Measurements from ENCODE around the gene C10orf67.
"Not testable (repeated sequence)": the region's sequence is repeated elsewhere in the genome, so short reads cannot be mapped to it uniquely, and the experiment has no call there.

The C10orf67 gene

DNA sequence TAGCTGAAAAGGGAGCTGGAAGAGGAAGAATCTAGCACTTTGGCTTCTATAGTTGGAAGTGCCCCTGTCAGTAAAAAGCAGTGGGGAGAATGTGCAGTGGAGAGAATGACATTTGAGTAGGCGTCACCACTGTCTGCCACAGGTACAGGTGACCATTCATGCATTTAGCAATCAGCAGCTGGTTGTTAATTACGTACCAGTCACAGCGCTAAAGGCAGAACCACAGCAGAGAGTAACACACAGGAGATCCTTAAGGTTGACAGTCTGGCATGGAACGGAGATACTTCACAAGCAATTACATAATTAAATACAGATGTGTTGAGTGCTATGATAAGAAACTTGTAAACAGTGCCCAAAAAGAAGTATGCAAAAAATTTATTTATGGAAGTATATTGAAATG lies 24.8 kb downstream of the C10orf67 start:
- DNase-seq = no peak

DNA sequence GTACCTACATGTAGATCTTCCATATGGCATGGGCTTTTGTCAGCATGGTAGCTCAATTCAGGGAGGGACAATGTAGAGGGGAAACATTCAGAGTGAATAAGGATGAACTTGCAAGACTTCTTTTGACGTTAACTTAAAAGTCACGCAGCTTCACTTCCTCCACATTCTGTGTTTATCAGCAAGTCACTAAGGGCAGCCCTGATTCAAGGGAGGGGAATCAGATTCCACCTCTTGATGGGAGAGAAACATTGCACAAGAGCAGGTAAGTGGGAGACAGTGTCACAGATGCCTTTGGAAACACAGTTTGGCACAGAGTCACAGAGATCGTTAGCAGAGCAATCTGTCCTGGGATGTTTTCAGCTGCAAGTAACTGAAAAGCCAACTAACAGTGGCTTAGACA lies 26.2 kb downstream of the C10orf67 start:
- no peak for DNase-seq

DNA sequence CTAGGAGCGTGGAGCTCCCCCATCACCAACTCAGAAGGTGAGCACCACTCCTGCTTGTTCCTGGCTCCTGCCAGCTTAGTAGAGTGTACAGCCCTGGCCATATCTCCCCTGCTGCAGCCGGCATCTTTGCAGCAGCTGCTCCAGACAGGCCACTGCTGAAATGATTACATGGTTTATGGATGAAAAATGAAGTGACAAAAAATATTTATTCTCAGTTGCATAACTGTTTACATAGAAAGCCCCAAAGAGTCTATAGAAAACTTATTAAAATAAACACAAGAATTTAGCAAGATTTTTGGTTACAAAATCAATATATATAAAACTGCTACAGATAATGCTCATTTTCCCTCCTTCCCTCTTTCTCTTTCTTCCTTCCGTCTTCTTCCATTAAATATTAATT lies 27.2 kb downstream of the C10orf67 start:
- DNase-seq = no peak

DNA sequence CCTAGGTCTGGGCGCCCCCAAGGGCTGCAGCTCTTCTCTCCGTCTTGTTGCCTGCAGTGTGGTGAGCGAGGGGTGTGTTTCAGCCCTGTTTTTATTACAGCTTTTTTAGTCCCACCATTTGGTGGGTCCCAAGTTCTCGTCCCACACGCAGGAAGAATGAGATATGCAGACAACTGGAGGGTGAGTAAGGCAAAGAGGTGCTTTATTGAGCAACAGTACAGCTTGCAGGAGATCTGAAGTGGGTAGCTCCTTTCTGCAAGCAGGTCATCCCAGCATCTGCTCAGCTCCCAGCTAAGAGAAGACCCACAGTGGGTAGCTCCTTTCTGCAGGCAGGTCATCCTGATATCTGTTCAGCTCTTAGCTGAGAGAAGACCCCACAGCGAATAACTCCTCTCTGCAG lies 28.2 kb downstream of the C10orf67 start:
- no peak for DNase-seq

DNA sequence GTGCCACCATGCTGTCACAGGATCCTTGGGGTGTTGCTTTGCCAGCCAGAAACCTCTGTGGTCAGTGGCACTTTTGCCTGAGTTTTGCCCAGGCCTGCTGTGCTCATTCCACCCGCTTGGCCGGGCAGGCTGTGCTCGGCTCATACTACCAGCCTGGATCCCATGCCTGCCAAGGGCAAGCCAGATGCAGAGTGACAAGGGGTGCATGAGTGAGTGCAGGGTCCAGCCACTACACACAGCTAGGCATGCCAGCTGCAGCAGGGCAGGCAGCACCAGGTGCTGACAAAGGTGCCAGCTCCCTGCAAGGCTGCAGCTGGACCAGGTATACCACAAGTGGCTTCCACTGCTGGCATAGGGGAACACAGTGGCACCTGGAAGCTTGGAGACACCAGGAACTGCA lies 28.6 kb downstream of the C10orf67 start:
- DNase-seq = no peak

DNA sequence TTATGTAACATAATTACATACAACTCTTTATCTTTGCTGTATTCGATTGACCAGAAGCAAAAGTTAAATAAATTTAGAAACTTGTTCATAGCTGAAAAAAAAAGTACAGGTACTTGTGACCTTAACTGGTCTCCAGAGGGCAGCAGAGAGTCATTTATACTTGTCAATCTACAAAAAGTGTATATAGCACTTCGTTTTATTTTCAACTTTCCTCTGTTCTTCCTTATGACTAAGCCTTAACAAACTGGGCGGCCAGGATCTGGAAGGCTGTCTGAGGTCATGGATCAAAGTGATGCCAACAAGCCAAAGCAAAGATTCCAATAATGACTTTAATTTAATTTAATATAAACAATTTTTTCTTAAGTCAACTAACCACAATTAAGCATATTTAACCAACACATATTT lies 29.8 kb downstream of the C10orf67 start:
- no peak for DNase-seq

DNA sequence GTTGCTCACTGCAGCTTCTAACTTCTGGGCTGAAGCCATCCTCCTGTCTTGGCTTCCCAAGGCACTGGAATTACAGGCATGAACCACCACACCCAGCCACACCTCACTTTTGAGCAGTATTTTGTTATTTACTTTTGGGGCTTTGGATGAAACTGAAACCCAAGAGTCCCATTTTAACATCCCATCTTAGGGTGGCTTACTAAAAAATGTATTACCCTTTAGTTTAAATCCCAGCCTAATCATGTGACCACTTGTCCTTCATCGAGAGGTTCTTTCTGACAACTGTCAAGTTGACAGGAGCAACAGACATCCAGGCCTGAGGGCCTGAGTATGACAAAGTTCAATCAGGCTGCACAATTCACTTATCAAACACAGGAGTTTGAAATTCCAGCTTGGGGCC lies 33.6 kb downstream of the C10orf67 start:
- DNase-seq = no peak

DNA sequence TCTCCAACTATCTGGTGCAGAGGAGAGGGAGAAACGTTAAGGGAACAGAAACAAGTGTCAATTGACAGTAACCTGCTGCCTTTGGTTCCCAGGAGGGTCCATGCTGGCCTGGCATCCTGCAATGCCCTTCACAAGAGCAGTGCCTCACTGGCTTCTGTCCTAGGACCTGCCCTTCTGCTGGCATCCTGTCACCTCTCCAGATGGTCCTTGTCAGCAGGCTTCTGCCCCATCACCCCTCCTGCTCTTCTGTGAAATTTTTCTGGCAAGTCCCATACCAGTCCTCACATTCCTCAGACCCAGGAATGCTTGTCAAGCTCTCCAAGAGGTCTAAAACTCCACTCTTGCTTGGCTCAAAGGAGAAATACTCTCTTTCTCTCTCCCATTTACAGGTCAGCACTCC lies 34.2 kb downstream of the C10orf67 start:
- no peak for DNase-seq

DNA sequence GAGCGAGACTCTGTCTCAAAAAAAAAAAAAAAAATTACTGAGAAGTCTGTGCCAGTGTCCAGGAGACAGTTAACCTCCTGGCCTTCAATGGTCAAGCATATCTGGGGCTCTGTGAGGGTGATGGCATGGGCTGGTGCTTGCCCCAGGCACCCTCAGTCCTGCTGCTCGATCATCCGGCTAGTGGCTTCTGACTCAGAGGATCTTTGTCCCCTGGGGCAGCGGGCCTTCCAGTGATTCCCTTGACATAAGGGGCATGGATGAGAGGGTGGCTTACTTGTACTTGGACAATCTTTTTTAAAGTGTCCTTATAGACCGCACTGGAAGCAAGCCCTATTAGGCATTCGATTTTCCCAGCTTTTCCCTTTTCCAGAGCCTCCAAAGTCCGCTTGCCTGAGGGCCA lies 44.6 kb downstream of the C10orf67 start:
- not testable (repeated sequence) for DNase-seq

DNA sequence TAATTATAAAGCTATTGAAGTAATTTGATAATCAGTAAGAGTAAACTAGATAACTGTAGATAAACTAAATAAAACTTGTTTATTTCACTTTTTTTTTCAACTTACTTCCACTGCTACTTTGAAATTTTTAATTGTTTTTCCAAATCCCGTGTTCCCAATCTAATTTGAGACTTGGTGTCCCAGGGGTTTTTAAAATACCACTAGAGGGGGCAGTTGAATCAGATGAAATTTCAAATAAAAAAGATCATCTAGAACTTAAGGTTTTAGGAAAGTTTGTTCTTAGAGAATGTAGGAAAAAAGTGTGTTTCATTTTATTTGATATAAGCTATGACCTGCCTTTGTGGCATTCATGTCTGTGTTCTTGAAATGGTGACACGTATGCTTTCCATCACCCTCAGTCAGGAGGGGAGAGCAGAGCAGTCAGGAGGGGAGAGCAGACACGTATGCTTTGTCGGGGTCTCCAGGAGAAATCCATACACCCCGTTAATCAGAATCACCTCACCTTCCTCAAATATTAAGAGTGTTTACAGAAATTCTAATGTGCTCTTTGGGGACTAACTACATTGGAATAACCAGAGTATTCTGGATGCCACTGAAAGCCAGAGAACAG lies 49.9 kb downstream of the C10orf67 start:
- no peak for DNase-seq

DNA sequence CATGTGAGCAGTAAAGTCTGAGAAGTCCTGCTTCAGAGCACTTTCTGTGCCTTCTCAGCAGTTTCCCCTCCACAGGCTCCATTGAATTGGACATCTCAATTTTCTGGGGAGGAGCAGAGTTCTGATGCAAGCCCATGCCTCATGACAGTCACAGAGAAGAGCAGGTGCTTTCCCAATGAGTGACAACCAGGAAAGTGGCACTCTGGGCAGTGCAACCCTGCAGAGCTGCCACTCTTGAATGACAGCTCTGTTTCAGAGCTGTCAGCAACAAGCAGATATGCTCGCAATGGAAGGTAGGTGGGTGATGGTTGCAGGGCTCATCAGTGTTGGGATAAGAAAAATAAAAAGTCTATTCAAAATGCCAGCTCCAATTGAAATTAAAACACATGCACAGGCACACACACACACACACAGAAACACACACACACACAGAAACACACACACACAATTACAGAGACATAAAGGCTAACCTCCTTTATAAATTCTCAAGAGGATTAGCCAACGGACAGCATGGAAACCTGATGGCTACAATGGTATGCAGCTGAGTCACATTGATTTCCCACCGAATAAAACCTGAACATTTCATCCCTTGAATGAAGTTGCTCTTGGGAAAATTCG lies 50.5 kb downstream of the C10orf67 start:
- DNase-seq = no peak

DNA sequence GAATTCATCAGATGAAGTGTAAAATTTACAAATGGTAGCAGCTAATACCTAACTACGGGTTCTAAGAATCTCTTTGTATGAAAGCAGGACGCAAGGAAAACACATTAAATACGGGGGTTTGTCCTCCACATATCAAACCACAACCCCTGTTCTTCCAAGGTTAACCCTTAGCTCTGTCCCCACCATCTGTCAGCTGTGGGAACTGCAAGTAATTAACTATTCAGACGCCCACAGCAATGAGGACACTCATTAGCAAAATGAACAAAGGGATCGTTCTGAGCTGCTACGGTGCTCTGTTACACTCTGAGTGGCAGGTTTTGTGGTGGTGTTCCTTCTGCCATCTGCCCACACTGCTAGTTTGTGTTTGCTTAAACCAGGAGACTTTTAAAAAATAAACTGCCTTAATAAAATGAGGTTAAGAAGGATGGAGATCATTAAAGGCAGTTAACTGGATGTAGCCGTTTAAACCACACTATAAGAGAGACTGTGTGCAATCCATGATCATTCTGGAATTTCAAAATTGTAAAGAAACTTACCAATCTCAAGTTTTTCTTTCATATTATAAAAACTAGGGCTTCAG lies 51.4 kb downstream of the C10orf67 start:
- peak; percentile 30 for DNase-seq

DNA sequence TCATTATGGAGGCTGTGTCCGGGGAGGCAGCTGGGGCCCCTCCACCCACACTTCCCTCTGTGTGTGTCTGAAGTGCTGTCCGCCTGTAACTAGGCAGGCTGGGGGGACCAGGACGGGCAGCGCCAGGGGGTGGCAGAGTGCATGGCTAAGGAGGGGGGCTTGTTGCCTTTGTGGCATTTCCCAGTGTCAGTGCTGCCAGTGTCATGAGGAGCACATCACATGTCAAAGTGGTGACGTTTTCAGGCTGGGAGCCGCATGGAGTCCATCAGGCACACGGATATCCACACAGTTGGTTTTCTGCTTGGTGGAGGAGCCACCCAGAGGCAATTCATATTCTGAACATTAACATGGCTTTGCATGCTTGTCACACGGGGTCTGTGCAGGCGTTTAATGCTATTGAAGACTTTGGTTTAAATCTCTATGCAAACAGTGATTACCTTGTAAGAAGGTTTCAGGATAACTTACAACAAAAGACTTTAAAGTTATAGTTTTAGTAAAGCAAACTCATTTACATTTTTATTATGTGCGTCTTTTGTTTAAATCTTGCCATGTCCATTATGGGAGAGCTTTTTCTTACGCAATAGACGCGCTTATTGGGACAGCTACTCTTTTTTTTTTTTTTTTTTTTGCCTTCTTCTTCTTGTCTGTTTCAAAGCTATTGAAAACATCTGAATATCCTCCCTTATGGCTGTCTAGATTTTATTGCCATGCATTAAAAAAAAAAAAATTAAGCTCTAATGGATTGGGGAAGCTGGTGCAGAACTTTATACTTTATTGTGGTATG lies 52.9 kb downstream of the C10orf67 start:
- peak; percentile 50 for DNase-seq

DNA sequence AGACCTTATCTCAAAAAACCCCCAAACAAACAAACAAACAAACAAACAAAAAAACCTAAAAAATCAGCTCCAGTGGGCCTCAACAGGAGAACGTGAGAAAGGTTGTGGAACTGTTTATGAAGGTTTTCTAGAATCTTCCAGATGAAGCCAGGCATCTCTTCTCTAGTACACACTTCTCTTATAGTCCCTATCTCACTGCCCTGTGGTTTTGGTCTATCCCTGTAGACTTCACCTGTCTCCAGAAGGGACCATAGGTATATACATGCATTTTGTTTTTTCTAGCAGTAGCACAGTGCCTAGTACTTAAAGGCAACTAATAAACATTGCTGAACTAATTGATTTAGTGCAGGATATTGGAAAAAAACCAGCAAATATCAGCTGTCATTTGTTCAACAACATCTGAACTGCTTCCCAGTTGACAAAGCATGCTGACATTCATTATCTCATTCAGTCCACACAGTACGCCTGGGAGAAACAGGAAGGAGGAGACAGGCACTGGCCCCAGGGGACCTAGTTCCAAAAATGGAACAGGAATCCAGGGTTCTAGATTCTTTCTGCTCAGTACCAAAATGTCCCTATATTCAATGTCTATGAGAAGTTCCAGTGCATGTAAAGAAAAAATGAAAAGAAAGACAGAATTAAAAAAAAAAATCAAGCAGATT lies 59.8 kb downstream of the C10orf67 start:
- no peak for DNase-seq

DNA sequence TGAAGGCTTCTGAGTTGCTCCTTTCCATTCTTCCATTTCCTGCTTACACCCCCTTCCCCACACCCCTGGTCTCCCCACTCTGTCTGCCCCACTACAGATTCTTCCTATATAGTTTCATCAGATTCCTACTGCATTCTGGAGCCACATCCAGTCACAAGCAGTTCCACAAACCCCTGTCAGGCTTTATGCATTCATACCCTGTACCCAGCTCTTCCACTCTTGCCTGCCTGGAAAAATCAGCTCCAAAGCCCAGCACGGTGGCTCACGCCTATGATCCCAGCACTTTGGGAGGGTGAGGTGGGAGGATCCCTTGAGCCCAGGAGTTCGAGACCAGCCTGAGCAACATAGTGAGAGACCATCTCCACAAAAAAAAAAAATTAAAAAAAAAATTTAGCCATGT lies 60.4 kb downstream of the C10orf67 start:
- no peak for DNase-seq

DNA sequence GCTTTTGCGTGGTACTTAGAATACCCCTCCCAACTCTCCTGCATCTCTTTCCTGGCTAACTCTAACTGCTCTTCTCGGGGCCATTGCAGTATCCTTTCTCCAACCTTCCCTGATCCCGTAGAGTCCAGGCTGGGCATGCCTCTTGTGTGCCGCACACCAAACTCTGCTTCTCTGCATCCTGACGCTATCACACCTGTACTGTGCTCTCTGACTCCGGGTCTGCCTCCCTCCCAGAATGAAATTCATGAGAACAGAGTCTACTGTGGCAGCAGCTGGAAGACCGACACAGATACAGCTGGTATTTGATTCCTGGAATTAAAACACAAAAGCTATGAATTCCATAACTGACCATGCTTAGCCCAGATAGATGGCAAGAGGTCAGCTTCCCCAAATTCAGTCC lies 60.9 kb downstream of the C10orf67 start:
- DNase-seq = no peak

DNA sequence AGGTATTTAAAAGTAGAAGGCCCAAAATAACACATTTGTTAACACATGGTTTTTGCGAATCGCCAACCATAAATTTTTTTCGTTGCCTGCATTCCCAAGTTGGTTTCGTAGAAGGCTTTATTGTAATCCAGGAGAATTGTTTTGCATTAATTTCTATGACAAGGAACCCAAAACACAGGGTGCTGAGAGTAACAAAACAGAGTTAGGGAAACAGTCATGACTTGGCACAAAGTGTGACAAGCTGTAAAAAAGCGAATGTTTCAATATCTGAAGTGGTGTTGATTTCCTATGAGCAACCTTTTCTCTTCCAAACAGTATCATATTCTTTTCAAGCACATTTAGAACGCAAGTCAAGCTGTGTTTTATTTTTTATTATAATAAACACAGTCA lies 63.6 kb downstream of the C10orf67 start:
- no peak for DNase-seq

DNA sequence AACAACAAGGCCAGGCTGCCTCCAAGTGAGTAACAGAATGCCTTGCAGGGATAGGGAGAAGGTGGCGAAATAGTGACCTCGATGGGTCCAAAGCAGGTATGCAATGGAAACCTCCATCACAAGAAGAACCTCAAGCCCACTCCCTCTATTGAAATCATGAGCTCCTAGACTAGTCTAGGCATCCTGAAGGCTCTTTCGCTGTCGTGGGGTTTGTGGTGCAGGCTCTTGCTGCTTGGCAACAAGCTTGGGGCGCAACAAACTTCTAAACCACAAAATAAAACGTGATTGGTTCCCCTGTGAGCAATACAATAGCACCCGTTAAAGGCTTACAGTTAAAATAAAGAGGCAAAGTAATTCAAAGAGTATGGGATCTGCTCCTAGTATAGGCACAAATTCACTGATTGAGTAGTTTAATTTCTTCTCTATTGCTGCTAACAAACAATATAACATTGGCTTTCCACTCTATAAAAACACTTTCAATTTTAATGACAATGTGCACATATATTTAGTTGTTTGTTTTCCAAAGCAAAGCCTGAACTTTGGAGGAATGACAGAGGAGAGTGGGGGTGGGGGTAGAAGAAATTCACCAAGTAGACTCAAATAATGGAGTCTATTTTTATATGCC lies 64.1 kb downstream of the C10orf67 start:
- no peak for DNase-seq

DNA sequence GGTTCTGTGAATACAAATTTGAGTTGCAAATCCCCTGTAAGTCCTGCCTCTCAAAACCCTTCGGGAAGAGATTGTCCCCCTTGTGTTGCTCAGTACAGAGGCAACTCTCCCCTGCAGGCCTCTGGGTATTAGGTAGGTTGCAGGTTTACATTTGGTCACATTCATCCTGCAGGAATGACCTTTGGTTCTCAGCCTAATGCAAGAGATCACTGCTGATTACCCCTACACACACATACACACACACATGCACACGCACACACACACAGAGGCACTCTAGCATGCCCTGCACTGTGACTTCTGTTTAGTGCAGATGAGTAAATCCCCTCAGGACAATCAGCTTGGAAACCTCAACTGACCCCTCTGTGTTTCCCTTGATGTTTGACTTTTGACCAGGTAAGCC lies 69.2 kb downstream of the C10orf67 start:
- DNase-seq = no peak

DNA sequence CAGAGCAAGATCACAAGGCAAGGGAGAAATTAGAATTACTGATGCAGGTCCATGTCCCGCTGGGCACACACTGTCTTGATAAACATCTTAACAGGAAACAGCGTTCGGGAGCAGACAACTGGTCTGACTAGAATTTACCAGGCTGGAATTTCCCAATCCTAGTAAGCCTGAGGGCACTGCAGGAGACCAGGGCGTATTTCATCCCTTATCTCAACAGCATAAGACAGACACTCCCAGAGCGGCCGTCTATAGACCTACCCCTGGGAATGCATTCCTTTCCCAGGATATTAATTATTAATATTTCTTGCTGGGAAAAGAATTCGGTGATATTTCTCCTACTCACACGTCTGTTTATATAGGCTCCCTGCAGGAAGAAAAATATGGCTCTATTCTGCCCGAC lies 70.4 kb downstream of the C10orf67 start:
- not testable (repeated sequence) for DNase-seq

DNA sequence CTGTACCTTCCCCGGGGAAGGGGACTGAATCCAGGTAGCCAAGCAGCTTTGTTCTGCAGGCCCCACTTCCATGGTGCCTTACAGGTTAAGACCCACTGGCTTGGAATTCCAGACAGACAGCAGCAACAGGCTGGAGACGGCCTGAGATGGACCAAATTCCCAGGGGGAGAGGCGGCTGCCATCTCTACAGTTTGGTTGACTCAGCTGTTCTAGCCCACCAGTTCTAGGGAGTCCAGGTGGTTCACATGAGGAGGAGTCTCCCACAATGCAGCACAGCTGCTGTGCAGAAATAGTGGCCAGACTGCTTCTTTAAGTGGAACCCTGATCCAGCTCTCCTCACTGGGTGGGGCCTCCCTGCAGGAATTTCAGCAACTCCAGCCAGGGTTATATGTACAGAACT lies 74.1 kb downstream of the C10orf67 start:
- no peak for DNase-seq

DNA sequence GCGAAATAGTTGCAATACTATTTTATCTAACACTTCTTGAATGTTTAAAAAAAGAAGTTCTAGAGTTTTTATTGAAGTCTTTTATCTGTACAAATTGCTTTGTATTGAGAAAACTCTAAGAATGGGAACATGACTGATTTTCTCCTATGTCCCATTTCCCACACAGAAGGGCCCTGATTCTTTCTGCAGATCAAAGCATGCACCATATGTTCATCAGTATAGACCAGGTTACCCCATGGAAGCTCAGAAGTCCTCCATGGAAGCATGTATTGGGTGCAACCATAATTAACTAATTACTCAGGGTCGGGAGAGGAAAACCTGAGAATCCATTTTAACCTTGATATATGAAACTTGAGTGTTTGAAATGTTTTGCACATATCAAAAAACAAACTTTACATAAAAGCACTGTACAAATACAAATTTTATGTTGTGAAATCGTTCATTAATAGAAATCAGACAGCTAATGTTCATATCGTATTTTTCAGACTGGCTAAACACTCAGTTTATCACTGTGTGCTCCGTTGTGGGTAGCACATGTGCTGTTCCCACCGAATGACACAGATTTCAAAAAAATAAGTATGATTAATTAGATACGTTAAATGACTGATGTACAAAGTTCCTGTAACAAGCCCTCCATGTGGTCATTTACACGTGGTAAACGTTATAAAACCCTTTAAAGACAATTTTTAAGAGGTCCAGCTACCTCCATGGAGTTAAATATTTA lies 81.0 kb downstream of the C10orf67 start:
- DNase-seq = no peak
